NCI-H1092 (cell line): ENCODE results near the gene ARHGAP32.
A peak's percentile ranks its signal among the peaks of the same experiment; 100 is the strongest.

Experiments used
- DNase-seq: peaks from one replicate; lab custom pipeline; 2025; lab: John Stamatoyannopoulos, UW

The ARHGAP32 gene

GRCh38 chr11:128956401-128957201, 235.5 kb downstream of the ARHGAP32 start:
- DNase-seq = peak; percentile 83

- no peak for DNase-seq
Measured at GRCh38 chr11:128955636-128956035, 236.5 kb downstream of the ARHGAP32 start.

- DNase-seq = no peak
Measured at GRCh38 chr11:128953151-128953550, 239.0 kb downstream of the ARHGAP32 start.

GRCh38 chr11:128949791-128950454, 242.2 kb downstream of the ARHGAP32 start:
- DNase-seq = no peak

- peak; percentile 24 for DNase-seq
Measured at GRCh38 chr11:128948583-128948982, 243.5 kb downstream of the ARHGAP32 start.

GRCh38 chr11:128947773-128948172, 244.4 kb downstream of the ARHGAP32 start:
- no peak for DNase-seq

- no peak for DNase-seq
Measured at GRCh38 chr11:128946648-128947047, 245.5 kb downstream of the ARHGAP32 start.

GRCh38 chr11:128943428-128943976, 248.6 kb downstream of the ARHGAP32 start:
- no peak for DNase-seq

- DNase-seq = no peak
Measured at GRCh38 chr11:128942817-128943427, 249.2 kb downstream of the ARHGAP32 start, which contains the start of gene TP53AIP1. Gene TP53AIP1, minus strand, starts transcription at chr11:128942871. Its CDS starts 5,053 bp downstream, at chr11:128937818.

- no peak for DNase-seq
Measured at GRCh38 chr11:128942272-128942612, 249.9 kb downstream of the ARHGAP32 start.

- no peak for DNase-seq
Measured at GRCh38 chr11:128941573-128942271, 250.4 kb downstream of the ARHGAP32 start.

- DNase-seq = no peak
Measured at GRCh38 chr11:128941110-128941509, 251.0 kb downstream of the ARHGAP32 start.

GRCh38 chr11:128940603-128941002, 251.5 kb downstream of the ARHGAP32 start:
- DNase-seq = no peak

- no peak for DNase-seq
Measured at GRCh38 chr11:128940156-128940555, 252.0 kb downstream of the ARHGAP32 start.

- no peak for DNase-seq
Measured at GRCh38 chr11:128939591-128939990, 252.5 kb downstream of the ARHGAP32 start.

GRCh38 chr11:128938156-128938885, 253.8 kb downstream of the ARHGAP32 start:
- DNase-seq = no peak

- DNase-seq = no peak
Measured at GRCh38 chr11:128937480-128937879, 254.6 kb downstream of the ARHGAP32 start.

- DNase-seq = peak; percentile 25
Measured at GRCh38 chr11:128936606-128937251, 255.4 kb downstream of the ARHGAP32 start.

- no peak for DNase-seq
Measured at GRCh38 chr11:128934926-128935325, 257.2 kb downstream of the ARHGAP32 start.

- DNase-seq = no peak
Measured at GRCh38 chr11:128934351-128934750, 257.8 kb downstream of the ARHGAP32 start.
